ENCODE data around the gene GRK5.

- TF ChIP-seq POLR2A (IDR thresholded peaks at IDR 0.05; ENCODE audit: low read depth, low read length), result no peak
- TF ChIP-seq TAF1 (IDR thresholded peaks at IDR 0.05; ENCODE audit: borderline replicate concordance, low read depth, low read length), result no peak
Measured at GRCh38 chr10:119468542-119469324, 261.4 kb downstream of the GRK5 start.

Data from GM12892 (cell line).